NCI-H1092 (cell line): Measurements from ENCODE around the gene AHI1.
"Not testable (repeated sequence)": the region's sequence is repeated elsewhere in the genome, so short reads cannot be mapped to it uniquely, and the experiment has no call there.

Experiments
- DNase-seq: peaks from one replicate; lab custom pipeline; 2025; lab: John Stamatoyannopoulos, UW

The AHI1 gene

GRCh38 chr6:135261872-135262725 is 235.4 kb downstream of the AHI1 start:
- no peak for DNase-seq

GRCh38 chr6:135260612-135261011 is 236.9 kb downstream of the AHI1 start:
- DNase-seq = no peak

DNA sequence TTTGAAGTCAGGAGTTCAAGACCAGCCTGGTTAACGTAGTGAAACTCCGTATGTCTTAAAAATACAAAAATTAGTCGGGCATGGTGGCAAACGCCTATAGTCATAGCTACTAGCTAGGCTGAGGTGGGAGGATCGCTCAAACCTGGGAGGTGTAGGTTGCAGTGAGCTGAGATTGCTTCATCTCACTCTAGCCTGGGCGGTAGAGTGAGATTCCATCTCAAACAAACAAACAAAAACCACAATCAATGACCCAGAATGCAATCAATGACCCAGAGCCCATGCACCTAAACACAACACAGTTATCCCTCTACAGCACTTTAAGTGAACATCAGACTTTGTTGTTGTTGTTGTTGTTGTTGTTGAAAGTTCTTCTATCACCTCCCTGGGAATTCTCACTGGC is 238.6 kb downstream of the AHI1 start:
- no peak for DNase-seq

- no peak for DNase-seq
Observed at GRCh38 chr6:135257631-135258405, 239.7 kb downstream of the AHI1 start.

DNA sequence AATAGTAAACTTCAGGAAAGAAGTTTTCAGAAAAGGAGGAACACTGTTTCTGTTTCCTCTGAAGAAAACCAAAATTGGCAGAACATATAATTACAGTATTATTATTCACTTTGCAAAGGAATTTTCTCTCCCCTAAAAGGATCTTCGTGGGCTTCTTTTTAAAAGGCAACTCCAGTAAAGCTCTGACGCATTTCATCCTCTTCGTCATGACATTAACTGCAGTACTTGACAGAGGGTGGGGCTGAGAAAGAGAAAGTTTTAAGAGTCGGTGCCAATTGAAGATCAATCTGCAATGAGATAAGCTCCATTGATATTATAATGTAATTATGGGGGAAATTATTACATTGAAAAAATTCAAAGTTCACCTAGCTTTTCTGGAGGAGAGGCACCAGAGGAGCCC is 240.7 kb downstream of the AHI1 start:
- no peak for DNase-seq

- no peak for DNase-seq
Observed at GRCh38 chr6:135254471-135254870, 243.1 kb downstream of the AHI1 start.

- peak; percentile 14 for DNase-seq
Observed at GRCh38 chr6:135251498-135252441, 245.8 kb downstream of the AHI1 start.

- DNase-seq = no peak
Observed at GRCh38 chr6:135250751-135251497, 246.6 kb downstream of the AHI1 start.

DNA sequence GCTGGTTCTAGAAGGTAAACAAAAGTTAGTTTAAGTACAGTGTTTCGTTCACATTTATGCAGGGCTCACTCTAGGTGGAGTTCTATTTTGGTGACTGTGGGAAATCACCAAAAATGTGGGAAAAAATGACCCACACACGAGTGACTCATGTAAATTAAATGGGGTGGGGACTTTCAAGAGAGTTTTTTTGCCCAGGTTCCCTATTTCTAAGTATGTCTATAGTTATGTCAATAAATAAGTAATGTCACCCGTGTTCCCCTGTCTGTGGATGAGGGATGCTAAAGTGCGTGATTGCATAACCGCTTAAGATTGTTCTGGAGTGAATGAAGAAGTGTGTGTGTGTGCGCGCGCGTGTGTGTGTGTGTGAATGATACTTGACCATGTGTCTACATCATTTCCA is 247.3 kb downstream of the AHI1 start:
- no peak for DNase-seq

DNA sequence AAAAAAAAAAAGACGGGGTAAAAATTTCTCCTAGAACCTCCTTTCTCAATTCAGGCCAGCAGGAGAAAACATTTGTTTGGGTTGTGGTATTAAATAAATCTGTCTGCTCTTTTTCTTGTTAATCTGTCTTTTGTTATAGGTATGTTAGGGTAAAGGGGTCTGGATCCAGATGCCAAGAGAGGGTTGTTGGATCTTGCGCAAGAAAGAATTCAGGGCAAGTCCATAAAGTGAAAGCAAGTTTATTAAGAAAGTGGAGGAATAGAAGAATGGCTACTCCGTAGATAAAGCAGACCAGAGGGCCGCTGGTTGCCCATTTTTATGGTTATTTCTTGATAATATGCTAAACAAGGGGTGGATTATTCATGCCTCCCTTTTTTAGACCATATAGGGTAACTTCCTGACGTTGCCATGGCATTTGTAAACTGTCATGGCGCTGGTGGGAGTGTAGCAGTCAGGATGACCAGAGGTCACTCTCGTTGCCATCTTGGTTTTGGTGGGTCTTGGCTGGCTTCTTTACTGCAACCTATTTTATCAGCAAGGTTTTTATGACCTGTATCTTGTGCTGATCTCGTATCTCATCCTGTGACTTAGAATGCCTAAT is 251.0 kb downstream of the AHI1 start:
- DNase-seq = not testable (repeated sequence)

GRCh38 chr6:135244805-135245204 is 252.7 kb downstream of the AHI1 start:
- no peak for DNase-seq

GRCh38 chr6:135243871-135244796 is 253.4 kb downstream of the AHI1 start:
- no peak for DNase-seq

- no peak for DNase-seq
Observed at GRCh38 chr6:135240711-135241110, 256.8 kb downstream of the AHI1 start.

DNA sequence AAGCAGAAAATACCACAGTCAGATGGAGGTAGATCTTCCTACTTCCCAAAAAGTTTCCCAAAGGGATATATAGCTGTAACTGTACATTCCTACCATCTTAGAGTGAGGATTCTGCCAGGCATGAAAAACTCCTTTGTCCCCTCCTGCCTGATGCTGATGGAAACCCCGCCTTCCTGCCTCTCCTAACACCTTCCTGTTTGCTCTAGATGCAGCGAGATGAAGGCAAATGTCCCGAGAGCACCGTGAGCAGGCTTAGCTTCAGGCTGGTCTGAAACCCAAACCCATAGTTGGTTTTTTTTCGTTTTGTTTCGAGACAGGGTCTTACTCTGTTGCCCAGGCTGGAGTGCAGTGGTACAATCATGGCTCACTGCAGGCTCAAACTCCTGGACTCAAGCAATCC is 260.8 kb downstream of the AHI1 start:
- no peak for DNase-seq

GRCh38 chr6:135236319-135236718 is 261.2 kb downstream of the AHI1 start:
- DNase-seq = no peak

DNA sequence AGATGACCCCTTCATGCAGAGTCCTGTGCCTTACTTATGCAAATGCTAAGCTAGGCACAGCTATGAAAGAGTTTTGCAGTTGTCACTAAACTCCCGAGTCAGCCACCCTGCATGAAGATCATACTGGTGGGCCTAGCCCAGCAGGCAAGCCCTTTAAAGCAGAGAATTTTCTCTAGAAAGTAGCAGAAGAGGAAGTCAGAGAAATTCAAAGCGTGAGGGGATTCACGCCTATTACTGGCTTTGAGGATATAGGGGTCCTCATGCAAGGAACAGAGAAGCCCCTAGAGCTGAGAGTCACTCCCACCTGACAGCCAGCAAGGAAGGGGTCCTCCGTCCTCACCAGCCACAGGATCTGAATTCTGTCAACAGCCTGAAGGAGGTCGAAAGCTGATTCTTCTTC is 261.8 kb downstream of the AHI1 start:
- DNase-seq = no peak

DNA sequence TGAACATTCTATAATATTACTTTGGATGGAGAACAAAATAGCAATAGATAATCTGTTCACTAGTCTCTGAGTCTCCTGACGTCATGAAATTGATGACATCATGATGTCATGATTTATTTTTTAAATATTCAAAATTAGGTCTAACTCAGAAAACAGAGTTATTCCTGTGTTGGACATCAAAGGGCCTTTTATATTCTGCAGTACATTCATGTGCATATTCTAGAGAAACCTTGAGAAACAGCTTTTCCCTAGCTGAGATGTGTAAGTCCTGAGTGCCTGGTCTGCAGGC is 263.1 kb downstream of the AHI1 start:
- DNase-seq = no peak

- DNase-seq = no peak
Observed at GRCh38 chr6:135233686-135234491, 263.7 kb downstream of the AHI1 start.
